ENCODE results near the gene CCL22.

DNA sequence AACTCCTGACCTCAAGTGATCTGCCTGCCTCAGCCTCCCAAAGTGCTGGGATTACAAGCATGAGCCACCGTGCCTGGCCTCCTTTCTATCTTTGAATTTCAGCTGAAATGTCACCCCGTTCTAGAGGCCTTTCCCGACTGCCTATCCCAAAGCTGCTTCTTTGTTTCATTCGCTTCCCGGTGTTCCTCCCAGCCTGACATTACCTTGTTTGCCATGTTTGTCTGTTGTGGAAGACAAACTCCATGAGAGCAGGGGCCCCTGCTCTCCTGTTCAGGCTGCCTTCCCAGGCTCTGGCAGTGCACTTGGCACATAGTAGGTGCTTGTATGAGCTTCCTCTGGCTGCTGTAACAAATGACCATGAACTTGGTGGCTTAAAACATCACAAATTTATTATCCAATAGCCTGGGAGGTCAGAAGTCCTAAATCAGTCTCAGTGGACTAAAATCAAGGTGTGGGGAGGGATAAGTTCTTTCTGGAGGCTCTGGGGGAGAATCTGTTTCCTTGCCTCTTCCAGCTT, 2.6 kb upstream of the CCL22 start:
- TF ChIP-seq, protein P1, sequence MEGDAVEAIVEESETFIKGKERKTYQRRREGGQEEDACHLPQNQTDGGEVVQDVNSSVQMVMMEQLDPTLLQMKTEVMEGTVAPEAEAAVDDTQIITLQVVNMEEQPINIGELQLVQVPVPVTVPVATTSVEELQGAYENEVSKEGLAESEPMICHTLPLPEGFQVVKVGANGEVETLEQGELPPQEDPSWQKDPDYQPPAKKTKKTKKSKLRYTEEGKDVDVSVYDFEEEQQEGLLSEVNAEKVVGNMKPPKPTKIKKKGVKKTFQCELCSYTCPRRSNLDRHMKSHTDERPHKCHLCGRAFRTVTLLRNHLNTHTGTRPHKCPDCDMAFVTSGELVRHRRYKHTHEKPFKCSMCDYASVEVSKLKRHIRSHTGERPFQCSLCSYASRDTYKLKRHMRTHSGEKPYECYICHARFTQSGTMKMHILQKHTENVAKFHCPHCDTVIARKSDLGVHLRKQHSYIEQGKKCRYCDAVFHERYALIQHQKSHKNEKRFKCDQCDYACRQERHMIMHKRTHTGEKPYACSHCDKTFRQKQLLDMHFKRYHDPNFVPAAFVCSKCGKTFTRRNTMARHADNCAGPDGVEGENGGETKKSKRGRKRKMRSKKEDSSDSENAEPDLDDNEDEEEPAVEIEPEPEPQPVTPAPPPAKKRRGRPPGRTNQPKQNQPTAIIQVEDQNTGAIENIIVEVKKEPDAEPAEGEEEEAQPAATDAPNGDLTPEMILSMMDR (IDR thresholded peaks at IDR 0.05) = no peak
- TF ChIP-seq EZH2phosphoT487 (IDR thresholded peaks at IDR 0.05) (no peak), EZH2 (IDR thresholded peaks at IDR 0.05) (no peak)

Data from neural progenitor cell (in vitro differentiated cells).